Lung (tissue), 12 donors: ENCODE results near the gene MYADML2. TPM values are rescaled to one million over a fixed set of nuclear protein-coding genes. Genes with fewer than 3 reads are reported as not detected.

ENCODE experiments used
- ATAC-seq: fragments of 200-7000 bp; cut with Tn5 transposase; one replicate; pipeline ENCODE4 v1.9.1; 2020; ENCODE audit warnings: moderate number of reproducible peaks; ENCODE audit not compliant: insufficient read depth, low FRiP score
- DNase-seq, 3 donors: peaks; one replicate each; pipeline ENCODE4 v3.0.0-alpha.2; 2013 to 2017
- H3K27ac ChIP-seq, 2 donors: one replicate each; pipeline ENCODE4 v1.5.1; 2013; ENCODE audit warnings: mild to moderate bottlenecking in 2 of 2, moderate library complexity in 2 of 2, control low read depth in 1 of 2, inconsistent platforms in 1 of 2, low read depth in 1 of 2, low read length in 1 of 2
- H3K27me3 ChIP-seq, 3 donors: one replicate each; pipeline ENCODE4 v1.5.1; 2013; ENCODE audit warnings: low read length in 2 of 3; ENCODE audit not compliant: control insufficient read depth in 3 of 3, insufficient read depth in 3 of 3
- H3K36me3 ChIP-seq, 4 donors: one replicate each; pipeline ENCODE4 v1.5.1; 2013; ENCODE audit warnings: low read length in 4 of 4, mild to moderate bottlenecking in 1 of 4, moderate library complexity in 1 of 4; ENCODE audit not compliant: control insufficient read depth in 4 of 4, insufficient read depth in 4 of 4
- H3K4me1 ChIP-seq, 5 donors: one replicate each; pipeline ENCODE4 v1.5.1; 2013; ENCODE audit warnings: low read length in 5 of 5, mild to moderate bottlenecking in 2 of 5, moderate library complexity in 1 of 5; ENCODE audit not compliant: control insufficient read depth in 5 of 5, insufficient read depth in 5 of 5
- H3K4me3 ChIP-seq: one replicate; pipeline ENCODE4 v1.5.1; 2013; ENCODE audit warnings: mild to moderate bottlenecking, control low read depth, moderate library complexity
- H3K9ac ChIP-seq, 2 donors: one replicate each; pipeline ENCODE4 v1.5.1; 2013; ENCODE audit warnings: low read length in 2 of 2, control low read depth in 1 of 2; ENCODE audit not compliant: insufficient read depth in 1 of 2
- H3K9me3 ChIP-seq, 4 donors: one replicate each; pipeline ENCODE4 v1.5.1; 2013; ENCODE audit warnings: low read length in 3 of 4, mild to moderate bottlenecking in 1 of 4, moderate library complexity in 1 of 4; ENCODE audit not compliant: control insufficient read depth in 4 of 4, insufficient read depth in 3 of 4
- WGBS, 2 donors: extraction: QIAGEN DNeasy Blood & Tissue Kit; methylation state at CpG; one replicate each; pipeline ENCODE4 v1.1.7; 2013; 5-methylcytosine and 5-hydroxymethylcytosine counted together
- polyA plus RNA-seq, 2 donors: library from polyadenylated mRNA; stranded (reverse); fragments of 200-250 nt; gene quantifications; one replicate each; pipeline ENCODE4 v1.2.1, GENCODE V29; 2013
- total RNA-seq, 2 donors: library from RNA; depleted of rRNA in 1 of 2; stranded (reverse); fragments of >200 nt in 1 of 2; gene quantifications; one replicate each; pipeline ENCODE4 v1.2.1, GENCODE V29; 2014 to 2021
- TF ChIP-seq, protein P1 (sequence below): IDR thresholded peaks from 2 replicates; pipeline ENCODE4 v1.5.1; 2012; ENCODE audit warnings: mild to moderate bottlenecking; ENCODE audit errors: control extremely low read depth, extremely low read depth
- donor health status: control.
- donor health status: control.
- donor health status: Bipolar disorder and iron deficiency.
- donor health status: healthy.
- donor health status: DM: yes; HTN: yes; CAD: no.

Gene MYADML2
- total and polyA plus RNA-seq, 4 donors = not detected

DNA sequence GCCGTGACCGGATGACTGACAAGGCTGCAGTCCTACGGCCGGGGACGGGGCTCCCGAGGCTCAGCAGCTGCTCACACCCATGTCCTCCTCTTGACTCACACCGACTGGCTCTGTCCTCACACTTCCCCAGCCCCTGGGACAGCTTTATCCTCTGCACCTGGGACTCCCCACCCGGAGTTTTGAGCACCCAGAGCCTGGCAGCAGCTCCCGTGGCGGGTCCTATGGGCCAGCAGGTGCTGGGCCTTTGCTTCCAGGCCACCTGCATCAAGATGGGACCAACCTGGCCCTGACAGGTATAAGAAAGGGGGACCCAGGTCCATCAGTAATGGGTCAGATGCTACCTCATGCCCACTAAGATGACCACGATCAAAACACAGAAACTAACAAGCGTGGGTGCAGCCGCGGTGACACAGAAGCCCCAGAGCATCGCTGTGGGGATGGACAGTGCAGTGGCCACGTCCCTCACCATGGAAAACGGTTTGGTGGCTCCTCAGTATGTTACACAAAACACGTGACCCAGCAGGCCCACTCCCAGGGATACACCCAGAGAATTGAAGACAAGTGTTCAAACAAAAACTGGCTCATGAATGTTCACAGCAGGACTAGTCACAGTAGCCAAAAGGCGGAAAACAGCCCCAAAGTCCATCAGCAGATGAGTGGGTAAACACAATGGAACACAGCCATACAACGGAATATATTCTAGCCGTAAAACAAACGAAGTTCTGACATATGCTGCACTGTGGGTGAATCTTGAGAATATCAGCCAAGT lies 17.2 kb upstream of the MYADML2 start:
- peak overlapping the region in 1 of 2 donors; percentile 3 for H3K27ac ChIP-seq
- H3K9me3 ChIP-seq = no peaks in the 10 kb centered on the region
- ATAC-seq (no peak), DNase-seq (no peak)
- TF ChIP-seq, protein P1, sequence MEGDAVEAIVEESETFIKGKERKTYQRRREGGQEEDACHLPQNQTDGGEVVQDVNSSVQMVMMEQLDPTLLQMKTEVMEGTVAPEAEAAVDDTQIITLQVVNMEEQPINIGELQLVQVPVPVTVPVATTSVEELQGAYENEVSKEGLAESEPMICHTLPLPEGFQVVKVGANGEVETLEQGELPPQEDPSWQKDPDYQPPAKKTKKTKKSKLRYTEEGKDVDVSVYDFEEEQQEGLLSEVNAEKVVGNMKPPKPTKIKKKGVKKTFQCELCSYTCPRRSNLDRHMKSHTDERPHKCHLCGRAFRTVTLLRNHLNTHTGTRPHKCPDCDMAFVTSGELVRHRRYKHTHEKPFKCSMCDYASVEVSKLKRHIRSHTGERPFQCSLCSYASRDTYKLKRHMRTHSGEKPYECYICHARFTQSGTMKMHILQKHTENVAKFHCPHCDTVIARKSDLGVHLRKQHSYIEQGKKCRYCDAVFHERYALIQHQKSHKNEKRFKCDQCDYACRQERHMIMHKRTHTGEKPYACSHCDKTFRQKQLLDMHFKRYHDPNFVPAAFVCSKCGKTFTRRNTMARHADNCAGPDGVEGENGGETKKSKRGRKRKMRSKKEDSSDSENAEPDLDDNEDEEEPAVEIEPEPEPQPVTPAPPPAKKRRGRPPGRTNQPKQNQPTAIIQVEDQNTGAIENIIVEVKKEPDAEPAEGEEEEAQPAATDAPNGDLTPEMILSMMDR = no peak
- H3K4me1 ChIP-seq = peaks cover 2 to 31% (median 19%) of the 10 kb centered on the region in 5 donors
- no peak overlapping the region for H3K4me3 ChIP-seq
- H3K36me3 ChIP-seq = no peaks in the 10 kb centered on the region
- 77 to 82% methylated on average over 22 of the region's 22 CpGs for WGBS, 2 donors
- H3K9ac ChIP-seq = no peak overlapping the region
- H3K27me3 ChIP-seq = peaks cover 0 to 20% (median 0%) of the 10 kb centered on the region in 3 donors

DNA sequence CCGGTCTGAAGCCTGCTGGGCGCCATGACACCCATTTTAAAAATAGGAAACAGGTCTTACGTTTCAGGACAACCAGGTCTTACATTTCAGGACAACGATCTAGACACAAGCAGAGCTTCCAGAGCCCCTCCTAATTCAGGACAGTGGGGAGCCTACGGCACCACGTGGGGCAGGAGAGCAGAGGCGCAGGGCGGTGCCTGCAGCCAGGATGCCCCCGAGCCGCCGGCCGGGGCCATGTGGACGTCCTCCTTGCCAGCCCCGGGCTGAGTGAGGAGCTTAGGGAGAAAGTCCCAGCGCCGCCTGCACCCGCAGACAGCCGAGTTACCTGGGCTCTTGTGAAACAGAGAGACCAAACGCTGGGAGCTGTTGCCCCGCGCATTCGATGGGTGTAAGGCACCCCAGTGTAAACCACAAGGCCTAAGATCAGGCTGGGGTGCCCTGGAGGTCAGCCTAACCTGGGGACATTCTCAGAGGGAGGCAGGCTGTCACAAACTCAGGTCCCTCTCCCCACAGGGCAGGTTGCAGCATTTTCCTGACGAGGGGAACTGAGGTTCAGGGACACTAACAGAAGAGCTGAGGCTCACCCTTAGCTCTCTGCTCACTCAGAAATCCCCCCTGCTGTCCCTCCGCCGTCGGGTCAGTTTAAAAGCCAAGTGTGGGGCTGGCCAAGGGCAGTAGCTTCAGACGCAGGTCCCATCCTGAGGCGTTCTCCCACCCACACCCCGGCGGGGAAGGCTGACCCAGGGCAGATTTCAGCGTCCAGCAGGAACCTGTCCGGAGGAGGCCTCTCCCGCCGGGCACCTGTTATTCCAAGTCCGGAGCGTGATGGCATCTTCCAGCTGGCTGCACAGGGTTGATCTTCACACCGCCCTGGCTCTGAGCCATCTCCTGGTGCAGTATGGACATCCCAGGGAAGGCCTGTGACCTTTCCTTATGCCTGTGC lies 15.7 kb upstream of the MYADML2 start:
- H3K27ac ChIP-seq = no peak overlapping the region
- H3K36me3 ChIP-seq = no peaks in the 10 kb centered on the region
- H3K9me3 ChIP-seq = no peaks in the 10 kb centered on the region
- no peak overlapping the region for H3K9ac ChIP-seq
- H3K4me3 ChIP-seq = no peak overlapping the region
- 70 to 76% methylated on average over 37 of the region's 37 CpGs for WGBS, 2 donors
- ATAC-seq (no peak), DNase-seq (no peak)
- TF ChIP-seq, protein P1 = no peak
- peaks cover 2 to 25% (median 17%) of the 10 kb centered on the region in 5 donors for H3K4me1 ChIP-seq
- H3K27me3 ChIP-seq = peaks cover 0 to 26% (median 7%) of the 10 kb centered on the region in 3 donors

DNA sequence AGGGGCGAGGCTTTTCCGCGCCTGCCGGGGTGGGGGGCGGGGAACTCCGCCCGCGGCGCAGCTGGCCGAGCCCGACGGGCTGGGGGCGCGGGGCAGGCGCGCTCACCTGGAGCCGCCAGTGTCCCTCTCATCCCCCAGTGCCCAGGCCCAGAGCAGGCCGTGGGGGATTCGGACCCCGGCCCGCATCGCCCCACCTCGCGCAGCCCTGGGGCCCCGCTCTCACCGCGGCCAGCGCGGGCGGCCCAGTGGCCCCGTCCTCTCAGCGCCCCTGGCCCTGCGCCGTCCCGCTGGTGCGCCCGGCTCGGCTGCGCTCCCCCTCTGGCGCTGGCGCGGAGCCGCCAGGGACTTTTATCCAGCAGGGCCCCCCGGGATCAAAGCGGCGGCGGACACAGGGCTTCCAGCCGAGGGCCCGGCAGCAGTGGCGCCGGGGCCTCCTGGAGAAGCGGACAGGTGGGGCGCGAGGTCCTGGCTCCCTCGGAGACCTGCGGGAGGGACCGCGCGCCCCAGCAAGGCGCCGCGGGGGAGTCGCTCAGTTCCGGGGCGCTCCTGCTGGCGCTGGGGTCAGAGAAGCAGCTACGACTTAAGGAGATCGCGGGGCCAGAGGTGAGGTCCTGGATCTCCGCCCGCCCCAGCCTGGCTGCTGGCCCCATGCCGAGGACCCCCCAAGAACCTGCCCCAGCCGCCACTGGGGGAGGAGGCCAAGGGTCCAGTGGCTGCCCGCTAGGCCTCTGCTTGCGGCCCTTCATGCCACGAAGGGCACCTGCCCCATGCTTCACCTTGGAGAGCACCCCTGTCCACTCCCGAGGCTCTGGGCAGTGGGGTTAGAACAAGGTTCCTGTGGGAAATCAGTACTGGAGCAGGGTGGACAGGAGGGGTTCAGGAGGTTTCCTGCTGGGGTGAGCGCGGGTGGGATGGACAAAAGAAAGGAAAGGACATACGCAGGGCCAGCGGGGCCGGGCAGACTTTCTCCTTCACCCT lies 14.8 kb upstream of the MYADML2 start:
- WGBS, 2 donors = 17 to 21% methylated on average over 61 to 82 of the region's 82 CpGs
- peak in 1 of 3 donors; percentile 21 for DNase-seq
- TF ChIP-seq, protein P1 = no peak
- peaks cover 0 to 16% (median 11%) of the 10 kb centered on the region in 5 donors for H3K4me1 ChIP-seq
- no peak for ATAC-seq
- H3K36me3 ChIP-seq = no peaks in the 10 kb centered on the region
- H3K9me3 ChIP-seq = no peaks in the 10 kb centered on the region
- H3K9ac ChIP-seq = no peak overlapping the region
- no peak overlapping the region for H3K4me3 ChIP-seq
- peaks cover 0 to 26% (median 7%) of the 10 kb centered on the region in 3 donors for H3K27me3 ChIP-seq
- no peak overlapping the region for H3K27ac ChIP-seq
